ENCODE data around the gene IL17RD. TPM values are rescaled to one million over a fixed set of nuclear protein-coding genes. Genes with fewer than 3 reads are reported as not detected.

IL17RD gene
- total RNA-seq, 2 experiments from 2014 or later, result not detected

- H3K36me3 Mint-ChIP-seq (ENCODE audit: low read depth), result no peaks in the 10 kb centered on the region
- TF ChIP-seq CTCF (IDR thresholded peaks at IDR 0.05), result no peak
- DNase-seq (peak; percentile 53), ATAC-seq (peak; percentile 28)
- H3K9me3 Mint-ChIP-seq, result no peaks in the 10 kb centered on the region
- intact Hi-C loops (cut with micrococcal nuclease), result no loop called here
- H3K27me3 Mint-ChIP-seq, result peaks cover 69% of the 10 kb centered on the region
- H3K4me1 Mint-ChIP-seq (ENCODE audit: low read depth), result peaks cover 13% of the 10 kb centered on the region
- POLR2A ChIA-PET, result no interaction called here
- H3K4me3 Mint-ChIP-seq, result peak overlapping the region; percentile 72
- CTCF ChIA-PET, result interaction anchor here (1.4 kb wide), 1 partner anchor 64 kb away, joined by 6 read pairs; no protein-coding TSS in a partner anchor
- no peak overlapping the region for H3K27ac Mint-ChIP-seq
Observed at GRCh38 chr3:57164217-57164656, 916 bp downstream of the IL17RD start.

- CTCF ChIA-PET, result interaction anchor here (0.6 to 1.4 kb wide), 2 partner anchors 64 to 377 kb away, joined by 3 to 6 read pairs; no protein-coding TSS in a partner anchor
Observed at GRCh38 chr3:57163751-57164150, 1.4 kb downstream of the IL17RD start.

GRCh38 chr3:57161915-57162314 lies 3.2 kb downstream of the IL17RD start:
- H3K4me3 Mint-ChIP-seq, result no peak overlapping the region

More at GRCh38 chr3:57163751-57164150, 1.4 kb downstream of the IL17RD start:
- Mint-ChIP-seq H3K36me3 (ENCODE audit: low read depth) (no peaks in the 10 kb centered on the region), H3K27ac (no peak overlapping the region), H3K4me3 (peak overlapping the region; percentile 72), H3K9me3 (no peaks in the 10 kb centered on the region), H3K27me3 (peaks cover 66% of the 10 kb centered on the region), H3K4me1 (ENCODE audit: low read depth) (peaks cover 17% of the 10 kb centered on the region)
- POLR2A ChIA-PET, result no interaction called here
- intact Hi-C loops (cut with micrococcal nuclease), result no loop called here
- TF ChIP-seq CTCF (IDR thresholded peaks at IDR 0.05), result no peak
- no peak for ATAC-seq
- DNase-seq, result no peak

GRCh38 chr3:57160765-57161538 lies 4.2 kb downstream of the IL17RD start:
- Mint-ChIP-seq H3K27me3 (peaks cover 56% of the 10 kb centered on the region), H3K4me3 (no peak overlapping the region), H3K9me3 (no peaks in the 10 kb centered on the region), H3K4me1 (ENCODE audit: low read depth) (peaks cover 17% of the 10 kb centered on the region), H3K27ac (no peak overlapping the region), H3K36me3 (ENCODE audit: low read depth) (no peaks in the 10 kb centered on the region)
- ATAC-seq, result no peak
- TF ChIP-seq CTCF (IDR thresholded peaks at IDR 0.05), result no peak
- ChIA-PET CTCF (interaction anchor here (1.5 to 3.0 kb wide), 3 partner anchors 9 to 61 kb away, joined by 4 to 16 read pairs (median 14); no protein-coding TSS in a partner anchor), POLR2A (interaction anchor here (0.7 kb wide), 1 partner anchor 819 kb away, joined by 3 read pairs; no protein-coding TSS in a partner anchor)
- intact Hi-C loops (cut with micrococcal nuclease), result no loop called here
- no peak for DNase-seq

More at GRCh38 chr3:57161915-57162314, 3.2 kb downstream of the IL17RD start:
- intact Hi-C loops (cut with micrococcal nuclease), result no loop called here
- Mint-ChIP-seq H3K9me3 (no peaks in the 10 kb centered on the region), H3K27me3 (peaks cover 59% of the 10 kb centered on the region), H3K36me3 (ENCODE audit: low read depth) (no peaks in the 10 kb centered on the region), H3K27ac (no peak overlapping the region), H3K4me1 (ENCODE audit: low read depth) (peaks cover 17% of the 10 kb centered on the region)
- POLR2A ChIA-PET, result no interaction called here
- TF ChIP-seq CTCF (IDR thresholded peaks at IDR 0.05), result no peak
- ATAC-seq (no peak), DNase-seq (no peak)
- CTCF ChIA-PET, result no interaction called here
